Measurements from ENCODE around the gene RAB4B.
"Not testable (repeated sequence)": the region's sequence is repeated elsewhere in the genome, so short reads cannot be mapped to it uniquely, and the experiment has no call there.

DNA sequence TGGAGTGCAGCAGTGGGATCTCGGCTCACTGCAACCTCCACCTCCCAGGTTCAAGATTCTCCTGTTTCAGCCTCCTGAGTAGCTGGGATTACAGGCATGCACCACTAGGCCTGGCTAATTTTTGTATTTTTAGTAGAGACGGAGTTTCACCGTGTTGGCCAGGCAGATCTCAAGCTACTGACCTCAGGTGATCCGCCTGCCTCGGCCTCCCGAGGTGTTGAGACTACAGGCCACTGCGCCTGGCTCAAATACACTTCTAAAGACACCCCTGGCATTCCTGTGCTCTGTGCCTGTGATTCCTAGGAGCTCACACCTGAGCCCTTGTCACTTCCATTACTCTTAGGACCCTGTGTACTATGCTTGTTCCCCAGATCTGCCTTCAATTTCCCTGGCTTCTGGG is 34.5 kb downstream of the RAB4B start:
- not testable (repeated sequence) for TF ChIP-seq EZH2phosphoT487 (IDR thresholded peaks at IDR 0.05; ENCODE audit: borderline replicate concordance)
- TF ChIP-seq, protein P1, sequence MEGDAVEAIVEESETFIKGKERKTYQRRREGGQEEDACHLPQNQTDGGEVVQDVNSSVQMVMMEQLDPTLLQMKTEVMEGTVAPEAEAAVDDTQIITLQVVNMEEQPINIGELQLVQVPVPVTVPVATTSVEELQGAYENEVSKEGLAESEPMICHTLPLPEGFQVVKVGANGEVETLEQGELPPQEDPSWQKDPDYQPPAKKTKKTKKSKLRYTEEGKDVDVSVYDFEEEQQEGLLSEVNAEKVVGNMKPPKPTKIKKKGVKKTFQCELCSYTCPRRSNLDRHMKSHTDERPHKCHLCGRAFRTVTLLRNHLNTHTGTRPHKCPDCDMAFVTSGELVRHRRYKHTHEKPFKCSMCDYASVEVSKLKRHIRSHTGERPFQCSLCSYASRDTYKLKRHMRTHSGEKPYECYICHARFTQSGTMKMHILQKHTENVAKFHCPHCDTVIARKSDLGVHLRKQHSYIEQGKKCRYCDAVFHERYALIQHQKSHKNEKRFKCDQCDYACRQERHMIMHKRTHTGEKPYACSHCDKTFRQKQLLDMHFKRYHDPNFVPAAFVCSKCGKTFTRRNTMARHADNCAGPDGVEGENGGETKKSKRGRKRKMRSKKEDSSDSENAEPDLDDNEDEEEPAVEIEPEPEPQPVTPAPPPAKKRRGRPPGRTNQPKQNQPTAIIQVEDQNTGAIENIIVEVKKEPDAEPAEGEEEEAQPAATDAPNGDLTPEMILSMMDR (conservative IDR thresholded peaks at IDR 0.05; ENCODE audit: low read length) = not testable (repeated sequence)

Data from Loucy (cell line).